SK-N-SH (cell line): ENCODE data around the gene CNOT4. TPM values are rescaled to one million over a fixed set of nuclear protein-coding genes. Genes with fewer than 3 reads are reported as not detected.

Experiments used
- CTCF ChIA-PET: fragments of 300-600, 350-600 bp; formaldehyde crosslinking; extraction: SDS; loops from one replicate; lab custom pipeline; 2021; lab: Yijun Ruan, JAX
- POLR2A ChIA-PET: fragments of 350-600 bp; sonication (Branson Sonifier 250); formaldehyde crosslinking; extraction: SDS; loops from one replicate; lab custom pipeline; 2020; ENCODE audit warnings: antibody characterized with exemption, inconsistent platforms; lab: Yijun Ruan, JAX
- DNase-seq: peaks from one replicate; pipeline ENCODE4 v3.0.0; 2012
- H2AFZ ChIP-seq: fragments of 200-600 bp; sonication (generic); 2 replicates; pipeline ENCODE4 v1.8.1; 2016; ENCODE audit warnings: antibody characterized with exemption, mild to moderate bottlenecking, low read depth
- H3F3A ChIP-seq: fragments of 200-600 bp; sonication (generic); replicated peaks from 2 replicates; pipeline ENCODE3; 2016; ENCODE audit warnings: antibody characterized with exemption, mild to moderate bottlenecking; ENCODE audit not compliant: insufficient read depth
- H3K27ac ChIP-seq, 2 experiments: fragments of 200-500 bp in 1 of 2; fragments of 200-600 bp in 1 of 2; sonication (Bioruptor generic) in 1 of 2; sonication (generic), shearing (Covaris generic) in 1 of 2; 2 replicates each; pipeline versions ENCODE4 v1.5.1 to v1.6.1; 2014 to 2016; ENCODE audit warnings: low read depth in 2 of 2, inconsistent platforms in 1 of 2, low read length in 1 of 2, mild to moderate bottlenecking in 1 of 2, mixed read lengths in 1 of 2
- H3K27me3 ChIP-seq: fragments of 200-600 bp; sonication (generic), shearing (Covaris generic); 2 replicates; pipeline ENCODE4 v1.6.1; 2016; ENCODE audit warnings: mixed run types; ENCODE audit not compliant: insufficient read depth
- H3K36me3 ChIP-seq, 2 experiments: fragments of 200-500 bp in 1 of 2; fragments of 200-600 bp in 1 of 2; sonication (Bioruptor generic) in 1 of 2; sonication (generic) in 1 of 2; replicated peaks in 1 of 2; 2 replicates each; pipeline versions ENCODE3 to v1.5.1; 2014 to 2016; ENCODE audit warnings: low read length in 1 of 2, mild to moderate bottlenecking in 1 of 2; ENCODE audit not compliant: insufficient read depth in 2 of 2, control insufficient read depth in 1 of 2
- H3K4me1 ChIP-seq, 2 experiments: fragments of 200-500 bp in 1 of 2; fragments of 200-600 bp in 1 of 2; sonication (Bioruptor generic) in 1 of 2; sonication (generic), shearing (Covaris generic) in 1 of 2; 2 replicates each; pipeline versions ENCODE4 v1.5.1 to v1.6.1; 2014 to 2016; ENCODE audit warnings: low read depth in 1 of 2, low read length in 1 of 2, mixed run types in 1 of 2; ENCODE audit not compliant: insufficient read depth in 2 of 2, control insufficient read depth in 1 of 2
- H3K4me2 ChIP-seq: fragments of 200-600 bp; sonication (generic), shearing (Covaris generic); 2 replicates; pipeline ENCODE4 v1.6.1; 2017; ENCODE audit warnings: mixed run types
- H3K4me3 ChIP-seq, 2 experiments: fragments of 200-500 bp in 1 of 2; fragments of 200-600 bp in 1 of 2; sonication (Bioruptor generic) in 1 of 2; sonication (generic), shearing (Covaris generic) in 1 of 2; 2 replicates each; pipeline versions ENCODE4 v1.5.1 to v1.8.1; 2014 to 2016; ENCODE audit warnings: low read depth in 2 of 2, inconsistent platforms in 1 of 2, low read length in 1 of 2, mild to moderate bottlenecking in 1 of 2, mixed read lengths in 1 of 2, moderate library complexity in 1 of 2
- H3K79me2 ChIP-seq: fragments of 200-600 bp; sonication (generic); 2 replicates; pipeline ENCODE4 v1.8.1; 2017; ENCODE audit warnings: mild to moderate bottlenecking; ENCODE audit not compliant: insufficient read depth
- H3K9ac ChIP-seq: fragments of 200-600 bp; sonication (generic); 2 replicates; pipeline ENCODE4 v1.6.1; 2017; ENCODE audit warnings: mixed run types
- H3K9me2 ChIP-seq: fragments of 200-600 bp; sonication (generic); 2 replicates; pipeline ENCODE4 v1.6.1; 2017; ENCODE audit warnings: mixed run types
- H3K9me3 ChIP-seq: fragments of 200-600 bp; sonication (generic); 2 replicates; pipeline ENCODE4 v1.6.1; 2017; ENCODE audit warnings: mixed run types, mild to moderate bottlenecking, moderate library complexity
- H4K20me1 ChIP-seq: fragments of 200-600 bp; sonication (generic); 2 replicates; pipeline ENCODE4 v1.6.1; 2017; ENCODE audit warnings: mild to moderate bottlenecking, mixed run types; ENCODE audit not compliant: insufficient read depth
- ELF1 ChIP-seq: IDR thresholded peaks from 2 replicates; pipeline ENCODE4 v1.4.0; 2012
- EZH2phosphoT487 ChIP-seq: fragments of 200-600 bp; sonication (generic); IDR thresholded peaks from 2 replicates; pipeline ENCODE4 v1.6.1; 2017; ENCODE audit warnings: low read depth, mixed run types, mild to moderate bottlenecking, antibody characterized with exemption, moderate library complexity, borderline replicate concordance
- FOXJ3 ChIP-seq: sonication (generic); formaldehyde crosslinking; IDR thresholded peaks from 2 replicates; pipeline ENCODE4 v1.5.1; 2020; ENCODE audit warnings: mild to moderate bottlenecking, missing genetic modification reagents
- POLR2AphosphoS5 ChIP-seq: IDR thresholded peaks from 2 replicates; pipeline ENCODE4 v1.6.1; 2012; ENCODE audit warnings: low read depth, low read length
- RCOR1 ChIP-seq: fragments of 150-350 bp; IDR thresholded peaks from 2 replicates; pipeline ENCODE4 v1.6.1; 2017; ENCODE audit warnings: antibody characterized with exemption, low read length
- RFX5 ChIP-seq: IDR thresholded peaks from 2 replicates; pipeline ENCODE4 v1.6.1; 2012; ENCODE audit warnings: mild to moderate bottlenecking, improper control_type of control experiment, low read length
- SIN3A ChIP-seq: IDR thresholded peaks from 2 replicates; pipeline ENCODE4 v1.6.1; 2012; ENCODE audit warnings: low read depth, mild to moderate bottlenecking, low read length, moderate library complexity, borderline replicate concordance
- TAF1 ChIP-seq: IDR thresholded peaks from 2 replicates; pipeline ENCODE4 v1.6.1; 2012; ENCODE audit warnings: low read depth, mild to moderate bottlenecking, low read length, moderate library complexity, borderline replicate concordance
- TEAD4 ChIP-seq: IDR thresholded peaks from 2 replicates; pipeline ENCODE4 v1.4.0; 2012; ENCODE audit warnings: mild to moderate bottlenecking, borderline replicate concordance; ENCODE audit not compliant: insufficient read depth
- YY1 ChIP-seq: IDR thresholded peaks from 2 replicates; pipeline ENCODE4 v1.4.0; 2012; ENCODE audit warnings: low read depth, mild to moderate bottlenecking
- polyA plus RNA-seq, 3 experiments: library from polyadenylated mRNA; depleted of rRNA; stranded (reverse); fragments of >200 nt; gene quantifications; 2 replicates each; pipeline ENCODE4 v1.2.3, GENCODE V29; 2012
- TF ChIP-seq, protein P1 (sequence below): fragments of 150-350 bp; IDR thresholded peaks from 2 replicates; pipeline ENCODE4 v1.6.1; 2016; ENCODE audit warnings: mild to moderate bottlenecking, low read depth, low read length
- TF ChIP-seq, protein P2 (sequence below): IDR thresholded peaks from 2 replicates; pipeline ENCODE4; 2012
- TF ChIP-seq, protein P3 (sequence below): IDR thresholded peaks from 2 replicates; pipeline ENCODE4 v1.4.0; 2012; ENCODE audit warnings: low read depth, borderline replicate concordance
- TF ChIP-seq, protein P4 (sequence below): fragments of 200-600 bp; sonication (generic); IDR thresholded peaks from 2 replicates; pipeline ENCODE4 v1.6.1; 2017; ENCODE audit warnings: antibody characterized with exemption, mild to moderate bottlenecking, moderate library complexity

Gene CNOT4
- polyA plus RNA-seq, 1 of the 3 experiments (the other 2 are of a cell fraction), result 8.0 TPM

DNA sequence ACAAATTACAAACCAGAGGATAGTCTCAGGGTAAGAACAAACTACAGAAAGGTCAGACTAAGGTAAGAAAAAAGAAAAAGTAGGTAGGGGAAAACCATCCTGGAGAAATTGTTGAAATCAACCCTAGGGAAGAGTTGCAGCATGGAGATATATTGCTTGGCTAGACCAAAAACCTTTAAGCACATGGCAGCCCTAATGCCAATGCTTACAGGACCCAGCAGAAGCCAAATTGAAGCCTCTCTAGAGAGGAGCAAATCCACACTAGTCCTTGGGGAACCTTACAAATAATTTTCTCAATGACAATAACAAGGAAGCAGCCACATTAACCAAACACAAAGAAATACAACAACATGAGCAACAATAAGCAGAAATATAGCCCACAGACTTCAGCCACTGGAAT, 81.9 kb downstream of the CNOT4 start (continued):
- TF ChIP-seq, protein P1, sequence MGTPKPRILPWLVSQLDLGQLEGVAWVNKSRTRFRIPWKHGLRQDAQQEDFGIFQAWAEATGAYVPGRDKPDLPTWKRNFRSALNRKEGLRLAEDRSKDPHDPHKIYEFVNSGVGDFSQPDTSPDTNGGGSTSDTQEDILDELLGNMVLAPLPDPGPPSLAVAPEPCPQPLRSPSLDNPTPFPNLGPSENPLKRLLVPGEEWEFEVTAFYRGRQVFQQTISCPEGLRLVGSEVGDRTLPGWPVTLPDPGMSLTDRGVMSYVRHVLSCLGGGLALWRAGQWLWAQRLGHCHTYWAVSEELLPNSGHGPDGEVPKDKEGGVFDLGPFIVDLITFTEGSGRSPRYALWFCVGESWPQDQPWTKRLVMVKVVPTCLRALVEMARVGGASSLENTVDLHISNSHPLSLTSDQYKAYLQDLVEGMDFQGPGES, result no peak
- no peak for TF ChIP-seq SIN3A
- TF ChIP-seq YY1, result no peak
- no peak for TF ChIP-seq ELF1
- no peak for TF ChIP-seq FOXJ3 (CRISPR knock-in tag)
- TF ChIP-seq, protein P2, sequence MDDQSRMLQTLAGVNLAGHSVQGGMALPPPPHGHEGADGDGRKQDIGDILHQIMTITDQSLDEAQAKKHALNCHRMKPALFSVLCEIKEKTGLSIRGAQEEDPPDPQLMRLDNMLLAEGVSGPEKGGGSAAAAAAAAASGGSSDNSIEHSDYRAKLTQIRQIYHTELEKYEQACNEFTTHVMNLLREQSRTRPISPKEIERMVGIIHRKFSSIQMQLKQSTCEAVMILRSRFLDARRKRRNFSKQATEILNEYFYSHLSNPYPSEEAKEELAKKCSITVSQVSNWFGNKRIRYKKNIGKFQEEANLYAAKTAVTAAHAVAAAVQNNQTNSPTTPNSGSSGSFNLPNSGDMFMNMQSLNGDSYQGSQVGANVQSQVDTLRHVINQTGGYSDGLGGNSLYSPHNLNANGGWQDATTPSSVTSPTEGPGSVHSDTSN, result no peak
- TF ChIP-seq TEAD4, result no peak
- TF ChIP-seq, protein P3, sequence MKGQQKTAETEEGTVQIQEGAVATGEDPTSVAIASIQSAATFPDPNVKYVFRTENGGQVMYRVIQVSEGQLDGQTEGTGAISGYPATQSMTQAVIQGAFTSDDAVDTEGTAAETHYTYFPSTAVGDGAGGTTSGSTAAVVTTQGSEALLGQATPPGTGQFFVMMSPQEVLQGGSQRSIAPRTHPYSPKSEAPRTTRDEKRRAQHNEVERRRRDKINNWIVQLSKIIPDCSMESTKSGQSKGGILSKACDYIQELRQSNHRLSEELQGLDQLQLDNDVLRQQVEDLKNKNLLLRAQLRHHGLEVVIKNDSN, result no peak
- no peak for TF ChIP-seq POLR2AphosphoS5
- no peak for TF ChIP-seq TAF1

DNA sequence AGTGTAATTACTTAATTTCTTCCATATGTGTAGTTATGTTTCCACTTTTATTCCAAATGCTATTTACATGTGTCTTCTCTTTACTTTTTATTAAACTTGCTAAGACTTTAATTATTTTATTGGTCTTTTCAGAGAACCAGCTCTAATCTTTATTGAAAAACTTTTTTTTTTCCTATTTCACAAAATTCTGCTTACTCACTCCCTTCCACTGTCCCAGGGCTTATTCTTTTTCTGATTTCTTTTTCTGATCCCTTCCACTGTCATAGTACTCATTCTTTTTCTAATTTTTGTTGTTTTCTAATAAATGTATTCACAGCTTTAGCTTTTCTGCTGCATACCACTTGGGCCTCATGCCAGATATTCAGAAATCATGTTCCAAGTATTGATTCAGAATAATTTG, 82.7 kb downstream of the CNOT4 start:
- Histone ChIP-seq H4K20me1 (peaks cover 54% of the 10 kb centered on the region), H3K27ac (no peak overlapping the region), H3K36me3 (peaks cover under 1 to 5% of the 10 kb centered on the region in 2 experiments), H3K9ac (no peak overlapping the region), H3K79me2 (peaks cover 85% of the 10 kb centered on the region), H3K4me2 (no peak overlapping the region), H3K9me2 (no peaks in the 10 kb centered on the region), H3K4me1 (peaks cover 0 to 4% of the 10 kb centered on the region in 2 experiments; a peak in 1 of 4 replicates), H3F3A (no peaks in the 10 kb centered on the region)
- POLR2A ChIA-PET, result no interaction called here
- TF ChIP-seq, protein P4, sequence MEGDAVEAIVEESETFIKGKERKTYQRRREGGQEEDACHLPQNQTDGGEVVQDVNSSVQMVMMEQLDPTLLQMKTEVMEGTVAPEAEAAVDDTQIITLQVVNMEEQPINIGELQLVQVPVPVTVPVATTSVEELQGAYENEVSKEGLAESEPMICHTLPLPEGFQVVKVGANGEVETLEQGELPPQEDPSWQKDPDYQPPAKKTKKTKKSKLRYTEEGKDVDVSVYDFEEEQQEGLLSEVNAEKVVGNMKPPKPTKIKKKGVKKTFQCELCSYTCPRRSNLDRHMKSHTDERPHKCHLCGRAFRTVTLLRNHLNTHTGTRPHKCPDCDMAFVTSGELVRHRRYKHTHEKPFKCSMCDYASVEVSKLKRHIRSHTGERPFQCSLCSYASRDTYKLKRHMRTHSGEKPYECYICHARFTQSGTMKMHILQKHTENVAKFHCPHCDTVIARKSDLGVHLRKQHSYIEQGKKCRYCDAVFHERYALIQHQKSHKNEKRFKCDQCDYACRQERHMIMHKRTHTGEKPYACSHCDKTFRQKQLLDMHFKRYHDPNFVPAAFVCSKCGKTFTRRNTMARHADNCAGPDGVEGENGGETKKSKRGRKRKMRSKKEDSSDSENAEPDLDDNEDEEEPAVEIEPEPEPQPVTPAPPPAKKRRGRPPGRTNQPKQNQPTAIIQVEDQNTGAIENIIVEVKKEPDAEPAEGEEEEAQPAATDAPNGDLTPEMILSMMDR, result no peak
- TF ChIP-seq EZH2phosphoT487, result no peak
- no peak for TF ChIP-seq FOXJ3 (CRISPR knock-in tag)
- TF ChIP-seq RCOR1, result no peak
- TF ChIP-seq SIN3A, result no peak
- TF ChIP-seq, protein P2, result no peak
- TF ChIP-seq RFX5, result no peak
- TF ChIP-seq, all 33 proteins: peak for 0
- no peaks in the 10 kb centered on the region for H3K27me3 ChIP-seq
- DNase-seq, result no peak
- CTCF ChIA-PET, result interaction anchor here (0.8 to 2.6 kb wide), 3 partner anchors 12 to 91 kb away, joined by 3 to 11 read pairs (median 3); no protein-coding TSS in a partner anchor
- H2AFZ ChIP-seq, result no peak overlapping the region
- no peak overlapping the region for H3K4me3 ChIP-seq
- H3K9me3 ChIP-seq, result no peaks in the 10 kb centered on the region
